Peyer's patch (tissue), 4 donors: ENCODE results near the gene CYTIP.

Experiments
- POLR2A ChIP-seq, 2 donors: fragments of 450-650 bp; IDR thresholded peaks; one replicate each; pipeline ENCODE4 v1.5.1; 2017; ENCODE audit warnings: antibody characterized with exemption in 2 of 2, mild to moderate bottlenecking in 2 of 2, moderate library complexity in 2 of 2
- TF ChIP-seq, protein P1 (sequence below), 6 experiments: fragments of 450-650 bp in 4 of 6; fragments of 200-600 bp in 2 of 6; sonication (generic) in 1 of 6; IDR thresholded peaks; one replicate each; pipeline ENCODE4 v1.5.1; 2017 to 2019; ENCODE audit warnings: antibody characterized with exemption in 6 of 6, mild to moderate bottlenecking in 3 of 6, moderate library complexity in 1 of 6

DNA sequence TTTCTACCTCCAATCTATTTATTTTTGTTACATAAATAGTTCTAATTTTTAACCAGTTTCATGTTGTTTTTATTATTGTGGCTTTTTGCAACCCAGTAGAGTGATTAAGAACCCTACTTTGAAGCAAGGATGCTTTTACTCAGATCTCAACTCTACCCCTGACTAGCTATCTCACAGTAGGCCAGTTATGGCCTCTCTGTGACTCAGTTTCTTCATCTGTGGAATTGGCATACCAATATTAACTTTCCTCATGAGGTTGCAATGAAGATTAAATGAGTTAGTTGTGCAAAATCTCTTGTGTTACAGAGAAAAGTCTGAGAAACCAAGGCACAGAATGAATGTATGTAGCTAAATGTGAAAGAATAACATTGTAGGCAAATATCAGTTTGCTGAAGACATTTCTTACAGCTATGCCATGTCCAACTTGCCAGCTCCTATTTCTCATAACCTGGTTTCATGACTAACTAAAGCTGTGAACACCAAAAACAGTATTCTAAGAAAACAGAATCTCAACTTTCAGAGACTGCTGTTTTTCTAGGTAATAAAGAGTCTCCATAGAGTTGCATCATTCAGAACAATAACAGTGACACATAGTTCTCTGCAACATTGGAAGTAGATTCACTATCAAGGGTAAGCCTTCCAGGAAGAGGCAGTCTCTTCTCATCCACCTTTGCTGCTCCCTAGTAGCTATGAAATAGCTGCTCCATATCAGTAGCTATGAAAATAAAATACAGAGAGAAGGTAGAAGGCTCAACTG lies 33.2 kb upstream of the CYTIP start:
- TF ChIP-seq, protein P1, sequence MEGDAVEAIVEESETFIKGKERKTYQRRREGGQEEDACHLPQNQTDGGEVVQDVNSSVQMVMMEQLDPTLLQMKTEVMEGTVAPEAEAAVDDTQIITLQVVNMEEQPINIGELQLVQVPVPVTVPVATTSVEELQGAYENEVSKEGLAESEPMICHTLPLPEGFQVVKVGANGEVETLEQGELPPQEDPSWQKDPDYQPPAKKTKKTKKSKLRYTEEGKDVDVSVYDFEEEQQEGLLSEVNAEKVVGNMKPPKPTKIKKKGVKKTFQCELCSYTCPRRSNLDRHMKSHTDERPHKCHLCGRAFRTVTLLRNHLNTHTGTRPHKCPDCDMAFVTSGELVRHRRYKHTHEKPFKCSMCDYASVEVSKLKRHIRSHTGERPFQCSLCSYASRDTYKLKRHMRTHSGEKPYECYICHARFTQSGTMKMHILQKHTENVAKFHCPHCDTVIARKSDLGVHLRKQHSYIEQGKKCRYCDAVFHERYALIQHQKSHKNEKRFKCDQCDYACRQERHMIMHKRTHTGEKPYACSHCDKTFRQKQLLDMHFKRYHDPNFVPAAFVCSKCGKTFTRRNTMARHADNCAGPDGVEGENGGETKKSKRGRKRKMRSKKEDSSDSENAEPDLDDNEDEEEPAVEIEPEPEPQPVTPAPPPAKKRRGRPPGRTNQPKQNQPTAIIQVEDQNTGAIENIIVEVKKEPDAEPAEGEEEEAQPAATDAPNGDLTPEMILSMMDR (IDR thresholded peaks at IDR 0.05) = no peak
- TF ChIP-seq POLR2A (IDR thresholded peaks at IDR 0.05) = no peak
